PFSK-1 (cell line): ENCODE data around the gene NDC1.

Source experiments
- FOXP2 ChIP-seq: optimal IDR thresholded peaks from 2 replicates; pipeline ENCODE3; 2011; ENCODE audit warnings: borderline replicate concordance, control low read depth, inconsistent platforms; ENCODE audit not compliant: insufficient read depth; ENCODE audit errors: extremely low read length, extremely low read depth
- POLR2AphosphoS5 ChIP-seq: IDR thresholded peaks from 2 replicates; pipeline ENCODE4 v1.6.1; 2012; ENCODE audit warnings: low read depth, mild to moderate bottlenecking, control low read depth, low read length, moderate library complexity
- SIN3A ChIP-seq: IDR thresholded peaks from 2 replicates; pipeline ENCODE4 v1.6.1; 2012; ENCODE audit warnings: mild to moderate bottlenecking, low read length, moderate library complexity, borderline replicate concordance; ENCODE audit not compliant: insufficient read depth
- TAF1 ChIP-seq: IDR thresholded peaks from 2 replicates; pipeline ENCODE4 v1.6.1; 2012; ENCODE audit warnings: low read length, control low read depth, borderline replicate concordance; ENCODE audit not compliant: insufficient read depth
- TF ChIP-seq, protein P1 (sequence below), 2 experiments: IDR thresholded peaks; 2 replicates each; pipeline versions ENCODE4 v1.6.1 to v1.8.0; 2011 to 2012; ENCODE audit warnings: low read depth in 2 of 2, low read length in 2 of 2, control low read depth in 1 of 2, inconsistent platforms in 1 of 2, mild to moderate bottlenecking in 1 of 2, moderate library complexity in 1 of 2; ENCODE audit not compliant: insufficient read depth in 1 of 2

DNA sequence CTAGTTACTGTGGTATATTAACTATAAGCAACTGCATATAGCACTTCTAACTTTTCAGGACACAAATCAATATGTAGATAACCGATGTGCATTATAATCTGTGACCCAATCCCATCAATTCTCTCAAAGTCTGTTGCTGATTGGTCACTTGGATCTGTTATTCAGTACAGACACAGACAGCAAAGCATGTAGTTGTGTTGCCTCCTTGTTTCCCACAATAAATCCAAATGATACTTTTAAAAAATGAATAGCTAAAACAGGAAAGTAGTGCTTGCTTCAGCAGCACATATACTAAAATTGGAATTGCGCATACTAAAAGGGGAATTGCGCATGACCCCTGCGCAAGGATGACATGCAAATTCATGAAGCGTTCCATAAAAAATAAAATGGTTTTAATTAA is 28.1 kb downstream of the NDC1 start:
- TF ChIP-seq TAF1, result no peak
- TF ChIP-seq, protein P1, sequence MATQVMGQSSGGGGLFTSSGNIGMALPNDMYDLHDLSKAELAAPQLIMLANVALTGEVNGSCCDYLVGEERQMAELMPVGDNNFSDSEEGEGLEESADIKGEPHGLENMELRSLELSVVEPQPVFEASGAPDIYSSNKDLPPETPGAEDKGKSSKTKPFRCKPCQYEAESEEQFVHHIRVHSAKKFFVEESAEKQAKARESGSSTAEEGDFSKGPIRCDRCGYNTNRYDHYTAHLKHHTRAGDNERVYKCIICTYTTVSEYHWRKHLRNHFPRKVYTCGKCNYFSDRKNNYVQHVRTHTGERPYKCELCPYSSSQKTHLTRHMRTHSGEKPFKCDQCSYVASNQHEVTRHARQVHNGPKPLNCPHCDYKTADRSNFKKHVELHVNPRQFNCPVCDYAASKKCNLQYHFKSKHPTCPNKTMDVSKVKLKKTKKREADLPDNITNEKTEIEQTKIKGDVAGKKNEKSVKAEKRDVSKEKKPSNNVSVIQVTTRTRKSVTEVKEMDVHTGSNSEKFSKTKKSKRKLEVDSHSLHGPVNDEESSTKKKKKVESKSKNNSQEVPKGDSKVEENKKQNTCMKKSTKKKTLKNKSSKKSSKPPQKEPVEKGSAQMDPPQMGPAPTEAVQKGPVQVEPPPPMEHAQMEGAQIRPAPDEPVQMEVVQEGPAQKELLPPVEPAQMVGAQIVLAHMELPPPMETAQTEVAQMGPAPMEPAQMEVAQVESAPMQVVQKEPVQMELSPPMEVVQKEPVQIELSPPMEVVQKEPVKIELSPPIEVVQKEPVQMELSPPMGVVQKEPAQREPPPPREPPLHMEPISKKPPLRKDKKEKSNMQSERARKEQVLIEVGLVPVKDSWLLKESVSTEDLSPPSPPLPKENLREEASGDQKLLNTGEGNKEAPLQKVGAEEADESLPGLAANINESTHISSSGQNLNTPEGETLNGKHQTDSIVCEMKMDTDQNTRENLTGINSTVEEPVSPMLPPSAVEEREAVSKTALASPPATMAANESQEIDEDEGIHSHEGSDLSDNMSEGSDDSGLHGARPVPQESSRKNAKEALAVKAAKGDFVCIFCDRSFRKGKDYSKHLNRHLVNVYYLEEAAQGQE (IDR thresholded peaks at IDR 0.05; ENCODE audit: insufficient read depth in 1 of 2, low read depth in 2 of 2, low read length in 2 of 2), result no peak
- TF ChIP-seq POLR2AphosphoS5, result no peak
- TF ChIP-seq SIN3A, result no peak
- no peak for TF ChIP-seq FOXP2
